Mesendoderm (in vitro differentiated cells): ENCODE data around the gene AFF2.

Experiments used
- DNase-seq: peaks from one replicate; pipeline ENCODE4 v3.0.0; 2013
- H2AK5ac ChIP-seq: 2 replicates; pipeline ENCODE4 v1.6.1; 2013; ENCODE audit warnings: low read length, inconsistent platforms
- H2BK120ac ChIP-seq: 2 replicates; pipeline ENCODE4 v1.6.1; 2013; ENCODE audit warnings: low read depth, mild to moderate bottlenecking, low read length, moderate library complexity, mixed read lengths
- H2BK15ac ChIP-seq: replicated peaks from 2 replicates; pipeline ENCODE4 v1.6.1; 2013; ENCODE audit warnings: low read depth, mild to moderate bottlenecking, moderate library complexity
- H2BK5ac ChIP-seq: 2 replicates; pipeline ENCODE4 v1.6.1; 2013; ENCODE audit warnings: low read length, inconsistent platforms
- H3K18ac ChIP-seq: 2 replicates; pipeline ENCODE4 v1.6.1; 2013; ENCODE audit warnings: mild to moderate bottlenecking, low read length, mixed read lengths
- H3K23ac ChIP-seq: one replicate; pipeline ENCODE4 v1.6.1; 2013; ENCODE audit warnings: low read length
- H3K27ac ChIP-seq: 2 replicates; pipeline ENCODE4 v1.5.1; 2013; ENCODE audit warnings: low read depth, mild to moderate bottlenecking, inconsistent platforms, low read length, moderate library complexity
- H3K27me3 ChIP-seq: 2 replicates; pipeline ENCODE4 v1.6.1; 2013; ENCODE audit warnings: low read length, control low read depth, mild to moderate bottlenecking, inconsistent platforms; ENCODE audit not compliant: insufficient read depth, poor library complexity
- H3K36me3 ChIP-seq: 2 replicates; pipeline ENCODE4 v1.6.1; 2013; ENCODE audit warnings: low read length, inconsistent platforms; ENCODE audit not compliant: control insufficient read depth, insufficient read depth
- H3K4ac ChIP-seq: one replicate; pipeline ENCODE4 v1.6.1; 2013; ENCODE audit warnings: low read depth, mild to moderate bottlenecking, low read length, moderate library complexity
- H3K4me1 ChIP-seq: 2 replicates; pipeline ENCODE4 v1.6.1; 2013; ENCODE audit warnings: low read depth, low read length, inconsistent platforms; ENCODE audit not compliant: control insufficient read depth
- H3K4me2 ChIP-seq: 2 replicates; pipeline ENCODE4 v1.6.1; 2013; ENCODE audit warnings: low read length
- H3K4me3 ChIP-seq: 2 replicates; pipeline ENCODE4 v1.5.1; 2013; ENCODE audit warnings: mild to moderate bottlenecking, low read length
- H3K56ac ChIP-seq: one replicate; pipeline ENCODE4 v1.6.1; 2013; ENCODE audit warnings: low read length
- H3K79me1 ChIP-seq: 2 replicates; pipeline ENCODE4 v1.6.1; 2013; ENCODE audit warnings: low read length, inconsistent platforms
- H3K79me2 ChIP-seq: 2 replicates; pipeline ENCODE4 v1.6.1; 2013; ENCODE audit warnings: mild to moderate bottlenecking, low read length; ENCODE audit not compliant: control insufficient read depth, insufficient read depth
- H3K9ac ChIP-seq: 2 replicates; pipeline ENCODE4 v1.6.1; 2013; ENCODE audit warnings: low read length, inconsistent platforms
- H4K5ac ChIP-seq: one replicate; pipeline ENCODE4 v1.6.1; 2013; ENCODE audit warnings: low read length
- H4K8ac ChIP-seq: one replicate; pipeline ENCODE4 v1.6.1; 2013; ENCODE audit warnings: low read depth, mild to moderate bottlenecking, control low read depth, low read length, moderate library complexity
- WGBS: extraction: QIAGEN DNeasy Blood & Tissue Kit; methylation state at CpG from one replicate; pipeline ENCODE4 v1.1.7; 2013; ENCODE audit warnings: low lambda C conversion rate, missing lambda C conversion rate; ENCODE audit not compliant: insufficient coverage; ENCODE audit errors: extremely low coverage; 5-methylcytosine and 5-hydroxymethylcytosine counted together

Gene AFF2

GRCh38 chrX:148785256-148785655, 284.8 kb downstream of the AFF2 start:
- Histone ChIP-seq H3K56ac (no peak overlapping the region), H3K23ac (no peak overlapping the region), H2BK120ac (no peak overlapping the region), H3K4me3 (no peak overlapping the region), H2BK5ac (no peak overlapping the region), H3K4me1 (no peaks in the 10 kb centered on the region), H3K18ac (no peak overlapping the region), H4K5ac (no peak overlapping the region), H3K79me1 (no peaks in the 10 kb centered on the region), H3K27me3 (no peaks in the 10 kb centered on the region), H3K36me3 (no peaks in the 10 kb centered on the region), H2BK15ac (no peak overlapping the region), H4K8ac (no peak overlapping the region), H2AK5ac (no peak overlapping the region), H3K79me2 (no peaks in the 10 kb centered on the region), H3K9ac (no peak overlapping the region), H3K4ac (no peak overlapping the region), H3K27ac (no peak overlapping the region), H3K4me2 (no peak overlapping the region)
- no peak for DNase-seq
- WGBS: no CpG with 5 or more reads among the region's 1 CpG

GRCh38 chrX:148788449-148788848, 288.0 kb downstream of the AFF2 start:
- Histone ChIP-seq H3K23ac (no peak overlapping the region), H3K79me2 (no peaks in the 10 kb centered on the region), H2BK5ac (no peak overlapping the region), H2BK15ac (no peak overlapping the region), H4K8ac (no peak overlapping the region), H3K56ac (no peak overlapping the region), H3K18ac (no peak overlapping the region), H3K27ac (no peak overlapping the region), H3K4ac (no peak overlapping the region), H3K79me1 (no peaks in the 10 kb centered on the region), H2BK120ac (no peak overlapping the region), H3K4me2 (no peak overlapping the region), H3K9ac (no peak overlapping the region), H3K4me3 (no peak overlapping the region), H4K5ac (no peak overlapping the region), H3K4me1 (no peaks in the 10 kb centered on the region), H3K36me3 (no peaks in the 10 kb centered on the region), H3K27me3 (no peaks in the 10 kb centered on the region), H2AK5ac (no peak overlapping the region)
- WGBS: no CpG with 5 or more reads among the region's 4 CpGs
- DNase-seq: no peak

DNA sequence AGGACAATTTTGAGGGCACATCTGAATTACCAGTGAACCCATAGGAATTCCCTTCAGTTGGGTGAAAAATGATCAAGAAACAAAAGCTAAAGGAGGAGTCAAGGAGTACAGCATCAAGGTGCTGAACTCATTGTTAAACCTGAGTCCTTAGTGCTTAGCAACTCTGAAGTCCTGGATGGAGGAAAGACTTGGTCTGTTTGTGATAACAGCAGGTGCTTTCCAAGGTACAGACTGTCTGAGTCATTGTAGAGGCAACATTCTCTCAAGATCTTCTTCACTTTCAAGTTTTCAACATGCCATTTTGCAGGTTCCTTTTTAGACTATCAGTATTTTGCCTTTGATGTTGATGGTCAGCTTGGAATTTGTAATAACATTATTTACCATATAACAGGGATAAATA, 293.9 kb downstream of the AFF2 start:
- Histone ChIP-seq H3K9ac (no peak overlapping the region), H3K27ac (no peak overlapping the region), H3K23ac (no peak overlapping the region), H3K79me1 (no peaks in the 10 kb centered on the region), H3K4me1 (no peaks in the 10 kb centered on the region), H3K4me3 (no peak overlapping the region), H3K56ac (no peak overlapping the region), H3K27me3 (no peaks in the 10 kb centered on the region), H3K79me2 (no peaks in the 10 kb centered on the region), H3K36me3 (no peaks in the 10 kb centered on the region), H3K4ac (no peak overlapping the region), H3K18ac (no peak overlapping the region), H2BK15ac (no peak overlapping the region), H2AK5ac (no peak overlapping the region), H4K5ac (no peak overlapping the region), H2BK5ac (no peak overlapping the region), H4K8ac (no peak overlapping the region), H3K4me2 (no peak overlapping the region), H2BK120ac (no peak overlapping the region)
- DNase-seq: no peak

- no peak overlapping the region for H2BK120ac ChIP-seq
- no peak overlapping the region for H2AK5ac ChIP-seq
- H3K36me3 ChIP-seq: no peaks in the 10 kb centered on the region
- H4K5ac ChIP-seq: no peak overlapping the region
- no peaks in the 10 kb centered on the region for H3K79me1 ChIP-seq
- no peak overlapping the region for H3K23ac ChIP-seq
- no peak overlapping the region for H4K8ac ChIP-seq
- WGBS: no CpG with 5 or more reads among the region's 8 CpGs
- no peaks in the 10 kb centered on the region for H3K27me3 ChIP-seq
- H2BK15ac ChIP-seq: no peak overlapping the region
- no peaks in the 10 kb centered on the region for H3K79me2 ChIP-seq
- no peak overlapping the region for H3K27ac ChIP-seq
- no peak overlapping the region for H3K56ac ChIP-seq
- H3K18ac ChIP-seq: no peak overlapping the region
- no peak overlapping the region for H3K4me3 ChIP-seq
- no peak for DNase-seq
- H3K4me1 ChIP-seq: no peaks in the 10 kb centered on the region
- no peak overlapping the region for H2BK5ac ChIP-seq
- H3K9ac ChIP-seq: no peak overlapping the region
- no peak overlapping the region for H3K4me2 ChIP-seq
- no peak overlapping the region for H3K4ac ChIP-seq
These were observed 304.4 kb downstream of the AFF2 start for GRCh38 chrX:148804579-148805355.

GRCh38 chrX:148806145-148806870, 305.9 kb downstream of the AFF2 start:
- no CpG with 5 or more reads among the region's 17 CpGs for WGBS
- no peak overlapping the region for H2BK5ac ChIP-seq
- no peak overlapping the region for H3K4ac ChIP-seq
- no peak overlapping the region for H3K18ac ChIP-seq
- H3K27ac ChIP-seq: no peak overlapping the region
- H3K23ac ChIP-seq: no peak overlapping the region
- no peak overlapping the region for H2AK5ac ChIP-seq
- H3K36me3 ChIP-seq: no peaks in the 10 kb centered on the region
- no peak overlapping the region for H3K9ac ChIP-seq
- no peak overlapping the region for H4K8ac ChIP-seq
- no peak overlapping the region for H3K4me3 ChIP-seq
- DNase-seq: no peak
- no peak overlapping the region for H3K4me2 ChIP-seq
- no peak overlapping the region for H2BK120ac ChIP-seq
- H3K4me1 ChIP-seq: no peaks in the 10 kb centered on the region
- no peak overlapping the region for H2BK15ac ChIP-seq
- no peaks in the 10 kb centered on the region for H3K79me2 ChIP-seq
- no peaks in the 10 kb centered on the region for H3K27me3 ChIP-seq
- H3K79me1 ChIP-seq: no peaks in the 10 kb centered on the region
- H3K56ac ChIP-seq: no peak overlapping the region
- H4K5ac ChIP-seq: no peak overlapping the region
